GM21576 (cell line): ENCODE data around the gene RAPSN.
A peak's percentile ranks its signal among the peaks of the same experiment; 100 is the strongest.

Source experiments
- ATAC-seq: cut with Tn5 transposase; IDR thresholded peaks from one replicate; pipeline ENCODE4 v1.9.1; 2021; ENCODE audit warnings: mild to moderate bottlenecking, moderate library complexity; ENCODE audit not compliant: unreplicated experiment

The RAPSN gene

GRCh38 chr11:47466701-47467250 is 17.8 kb upstream of the RAPSN start:
- no peak for ATAC-seq

- ATAC-seq, result no peak
Observed at GRCh38 chr11:47466201-47466600, 17.3 kb upstream of the RAPSN start.

GRCh38 chr11:47464483-47464882 is 15.5 kb upstream of the RAPSN start:
- ATAC-seq, result no peak

GRCh38 chr11:47461876-47462275 is 12.9 kb upstream of the RAPSN start:
- ATAC-seq, result no peak

- ATAC-seq, result no peak
Observed at GRCh38 chr11:47460571-47461235, 11.8 kb upstream of the RAPSN start.

GRCh38 chr11:47454258-47454671 is 5.3 kb upstream of the RAPSN start:
- ATAC-seq, result peak; percentile 90

GRCh38 chr11:47453365-47453764 is 4.4 kb upstream of the RAPSN start:
- ATAC-seq, result no peak

- no peak for ATAC-seq
Observed at GRCh38 chr11:47451990-47452389, 3.1 kb upstream of the RAPSN start.

- ATAC-seq, result no peak
Observed at GRCh38 chr11:47451436-47451835, 2.5 kb upstream of the RAPSN start.

- ATAC-seq, result no peak
Observed at GRCh38 chr11:47449541-47449940, 605 bp upstream of the RAPSN start.

GRCh38 chr11:47447906-47448305 is 1.0 kb downstream of the RAPSN start:
- no peak for ATAC-seq

- ATAC-seq, result no peak
Observed at GRCh38 chr11:47446833-47447232, 2.1 kb downstream of the RAPSN start.

GRCh38 chr11:47445840-47446239 is 3.1 kb downstream of the RAPSN start:
- no peak for ATAC-seq

- ATAC-seq, result no peak
Observed at GRCh38 chr11:47443817-47444216, 5.1 kb downstream of the RAPSN start.

GRCh38 chr11:47443028-47443700 is 5.8 kb downstream of the RAPSN start:
- ATAC-seq, result no peak

- ATAC-seq, result no peak
Observed at GRCh38 chr11:47442514-47442913, 6.4 kb downstream of the RAPSN start.

GRCh38 chr11:47441421-47441820 is 7.5 kb downstream of the RAPSN start:
- no peak for ATAC-seq

GRCh38 chr11:47440054-47440476 is 8.9 kb downstream of the RAPSN start:
- ATAC-seq, result no peak

- ATAC-seq, result no peak
Observed at GRCh38 chr11:47438721-47439120, 10.2 kb downstream of the RAPSN start.

- no peak for ATAC-seq
Observed at GRCh38 chr11:47437746-47438418, 11.1 kb downstream of the RAPSN start.

- ATAC-seq, result no peak
Observed at GRCh38 chr11:47437218-47437745, 11.7 kb downstream of the RAPSN start.

- ATAC-seq, result no peak
Observed at GRCh38 chr11:47436726-47437125, 12.2 kb downstream of the RAPSN start.
